NB4 (cell line): ENCODE measurements around the gene PCDHAC1.

Experiments
- POLR2A ChIP-seq: IDR thresholded peaks from 2 replicates; pipeline ENCODE4 v1.6.1; 2011; ENCODE audit warnings: mild to moderate bottlenecking; ENCODE audit not compliant: insufficient read length; ENCODE audit errors: extremely low read depth
- TF ChIP-seq, protein P1 (sequence below): IDR thresholded peaks from one replicate; pipeline ENCODE4 v1.5.1; 2012; ENCODE audit warnings: low read depth, low read length

DNA sequence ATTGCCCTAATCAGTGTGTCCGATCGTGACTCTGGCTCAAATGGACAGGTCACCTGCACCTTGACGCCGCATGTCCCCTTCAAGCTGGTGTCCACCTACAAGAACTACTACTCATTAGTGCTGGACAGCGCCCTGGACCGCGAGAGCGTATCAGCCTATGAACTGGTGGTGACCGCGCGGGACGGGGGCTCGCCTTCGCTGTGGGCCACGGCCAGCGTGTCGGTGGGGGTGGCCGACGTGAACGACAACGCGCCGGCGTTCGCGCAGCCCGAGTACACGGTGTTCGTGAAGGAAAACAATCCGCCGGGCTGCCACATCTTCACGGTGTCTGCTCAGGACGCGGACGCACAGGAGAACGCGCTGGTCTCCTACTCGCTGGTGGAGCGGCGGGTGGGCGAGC lies 42.7 kb upstream of the PCDHAC1 start:
- TF ChIP-seq, protein P1, sequence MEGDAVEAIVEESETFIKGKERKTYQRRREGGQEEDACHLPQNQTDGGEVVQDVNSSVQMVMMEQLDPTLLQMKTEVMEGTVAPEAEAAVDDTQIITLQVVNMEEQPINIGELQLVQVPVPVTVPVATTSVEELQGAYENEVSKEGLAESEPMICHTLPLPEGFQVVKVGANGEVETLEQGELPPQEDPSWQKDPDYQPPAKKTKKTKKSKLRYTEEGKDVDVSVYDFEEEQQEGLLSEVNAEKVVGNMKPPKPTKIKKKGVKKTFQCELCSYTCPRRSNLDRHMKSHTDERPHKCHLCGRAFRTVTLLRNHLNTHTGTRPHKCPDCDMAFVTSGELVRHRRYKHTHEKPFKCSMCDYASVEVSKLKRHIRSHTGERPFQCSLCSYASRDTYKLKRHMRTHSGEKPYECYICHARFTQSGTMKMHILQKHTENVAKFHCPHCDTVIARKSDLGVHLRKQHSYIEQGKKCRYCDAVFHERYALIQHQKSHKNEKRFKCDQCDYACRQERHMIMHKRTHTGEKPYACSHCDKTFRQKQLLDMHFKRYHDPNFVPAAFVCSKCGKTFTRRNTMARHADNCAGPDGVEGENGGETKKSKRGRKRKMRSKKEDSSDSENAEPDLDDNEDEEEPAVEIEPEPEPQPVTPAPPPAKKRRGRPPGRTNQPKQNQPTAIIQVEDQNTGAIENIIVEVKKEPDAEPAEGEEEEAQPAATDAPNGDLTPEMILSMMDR, result no peak
- no peak for TF ChIP-seq POLR2A
